ENCODE results near the gene CPO.

CPO gene

DNA sequence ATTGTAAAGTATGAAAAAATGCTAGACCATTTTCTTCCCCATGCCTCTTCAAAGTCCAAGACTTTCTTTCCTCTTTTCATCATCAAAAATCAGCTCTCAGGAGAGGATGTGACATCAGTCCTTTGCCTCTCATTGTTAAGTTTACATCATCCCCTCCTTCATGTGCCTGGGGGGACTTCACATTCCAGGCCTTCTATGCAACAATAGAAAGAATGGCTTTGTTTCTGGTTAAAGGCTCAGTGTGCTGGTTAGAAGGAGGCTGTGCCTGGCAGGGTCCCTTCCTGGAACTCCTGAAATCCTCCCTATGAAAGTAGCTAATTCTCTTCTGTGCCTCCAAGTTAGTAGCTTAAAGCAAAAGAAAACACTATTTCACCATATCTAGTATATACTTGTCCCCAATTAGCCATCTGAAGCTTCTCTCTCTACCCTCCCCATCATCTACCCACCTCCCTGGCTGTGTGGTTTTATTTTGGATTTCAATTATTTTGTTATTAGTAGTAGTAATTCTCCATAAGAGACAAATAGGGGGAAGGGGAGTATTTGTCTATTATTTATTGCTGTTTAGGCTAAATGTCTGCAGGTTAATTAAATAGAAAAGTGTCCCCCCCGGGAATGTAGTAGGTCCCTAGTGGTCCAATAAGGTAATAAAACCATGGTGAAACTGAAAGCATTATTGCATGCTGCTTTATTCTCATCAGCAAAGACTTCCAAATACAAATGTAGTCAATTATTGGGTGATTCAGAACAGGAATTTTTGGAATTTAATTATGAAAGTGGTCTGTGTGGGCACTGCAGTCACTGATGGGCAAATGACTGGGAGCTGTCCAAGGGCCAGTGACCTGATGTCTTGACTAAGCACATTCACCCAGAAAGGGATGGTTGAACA, 69.0 kb downstream of the CPO start:
- H3K4me3 ChIP-seq (ENCODE audit: low read length): no peak overlapping the region
- peak; percentile 67 for DNase-seq (ENCODE audit: low read depth)
- TF ChIP-seq, protein P1, sequence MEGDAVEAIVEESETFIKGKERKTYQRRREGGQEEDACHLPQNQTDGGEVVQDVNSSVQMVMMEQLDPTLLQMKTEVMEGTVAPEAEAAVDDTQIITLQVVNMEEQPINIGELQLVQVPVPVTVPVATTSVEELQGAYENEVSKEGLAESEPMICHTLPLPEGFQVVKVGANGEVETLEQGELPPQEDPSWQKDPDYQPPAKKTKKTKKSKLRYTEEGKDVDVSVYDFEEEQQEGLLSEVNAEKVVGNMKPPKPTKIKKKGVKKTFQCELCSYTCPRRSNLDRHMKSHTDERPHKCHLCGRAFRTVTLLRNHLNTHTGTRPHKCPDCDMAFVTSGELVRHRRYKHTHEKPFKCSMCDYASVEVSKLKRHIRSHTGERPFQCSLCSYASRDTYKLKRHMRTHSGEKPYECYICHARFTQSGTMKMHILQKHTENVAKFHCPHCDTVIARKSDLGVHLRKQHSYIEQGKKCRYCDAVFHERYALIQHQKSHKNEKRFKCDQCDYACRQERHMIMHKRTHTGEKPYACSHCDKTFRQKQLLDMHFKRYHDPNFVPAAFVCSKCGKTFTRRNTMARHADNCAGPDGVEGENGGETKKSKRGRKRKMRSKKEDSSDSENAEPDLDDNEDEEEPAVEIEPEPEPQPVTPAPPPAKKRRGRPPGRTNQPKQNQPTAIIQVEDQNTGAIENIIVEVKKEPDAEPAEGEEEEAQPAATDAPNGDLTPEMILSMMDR (IDR thresholded peaks at IDR 0.05; ENCODE audit: insufficient read depth, low read depth, low read length, missing control alignments): no peak

DNA sequence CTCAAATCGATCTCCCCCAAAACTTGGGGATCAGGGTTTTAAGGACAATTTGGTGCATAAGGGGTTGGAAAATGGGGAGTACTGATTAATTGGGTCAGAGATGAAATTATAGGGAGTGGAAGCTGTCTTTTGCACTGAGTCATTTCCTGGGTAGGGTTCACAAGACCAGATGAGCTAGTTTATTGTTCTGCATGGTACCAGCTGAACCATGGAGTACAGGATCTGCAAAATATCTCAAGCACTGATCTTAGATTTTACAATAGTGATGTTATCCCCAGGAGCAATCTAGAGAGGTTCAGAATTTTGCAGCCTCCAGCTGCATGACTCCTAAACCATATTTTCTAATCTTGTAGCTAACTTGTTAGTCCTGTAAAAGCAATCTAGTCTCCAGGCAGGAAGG, 73.1 kb downstream of the CPO start:
- H3K4me3 ChIP-seq (ENCODE audit: low read length): no peak overlapping the region
- TF ChIP-seq, protein P1 (IDR thresholded peaks at IDR 0.05; ENCODE audit: insufficient read depth, low read depth, low read length, missing control alignments): no peak
- DNase-seq (ENCODE audit: low read depth): peak; percentile 88

- TF ChIP-seq, protein P1 (IDR thresholded peaks at IDR 0.05; ENCODE audit: insufficient read depth, low read depth, low read length, missing control alignments): no peak
- DNase-seq (ENCODE audit: low read depth): peak; percentile 85
- no peak overlapping the region for H3K4me3 ChIP-seq (ENCODE audit: low read length)
Observed at GRCh38 chr2:207014424-207014823, 75.1 kb downstream of the CPO start.

DNA sequence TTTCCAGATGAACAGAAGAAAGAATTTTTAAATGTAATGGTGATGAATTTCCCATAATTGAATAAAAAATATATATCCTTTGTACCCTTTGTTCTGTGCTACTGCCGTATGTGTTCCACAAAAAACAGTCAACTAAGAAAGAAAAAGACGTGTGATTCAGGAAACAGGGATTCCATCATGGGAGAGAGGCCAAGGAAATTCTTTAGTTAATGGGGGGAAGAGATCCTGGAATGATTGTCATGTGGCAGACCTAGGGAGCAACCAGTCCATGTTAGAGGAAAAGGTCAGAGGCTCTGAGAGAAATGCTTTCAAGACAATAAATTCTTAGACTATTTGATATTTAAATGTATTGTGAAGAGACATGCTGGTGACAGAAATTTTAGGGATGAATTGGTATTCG, 76.6 kb downstream of the CPO start:
- H3K4me3 ChIP-seq (ENCODE audit: low read length): no peak overlapping the region
- DNase-seq (ENCODE audit: low read depth): no peak
- TF ChIP-seq, protein P1 (IDR thresholded peaks at IDR 0.05; ENCODE audit: insufficient read depth, low read depth, low read length, missing control alignments): no peak

Data from epithelial cell of esophagus (primary cell).